B cell (primary cell): ENCODE measurements around the gene MRPS11. TPM values are rescaled to one million over a fixed set of nuclear protein-coding genes. Genes with fewer than 3 reads are reported as not detected.

ENCODE experiments used
- ATAC-seq: fragments of 200-7000 bp; cut with Tn5 transposase; one replicate; pipeline ENCODE4 v1.10.0; 2021; ENCODE audit warnings: low read depth, mild to moderate bottlenecking, moderate number of reproducible peaks, moderate library complexity
- CTCF ChIA-PET: fragments of 350-600 bp; sonication (Branson Sonifier 250); formaldehyde crosslinking; loops from one replicate; lab custom pipeline; 2021; ENCODE audit warnings: antibody characterized with exemption, inconsistent platforms; lab: Charles Lee
- POLR2A ChIA-PET: fragments of 350-600 bp; sonication (Branson Sonifier 250); formaldehyde crosslinking; loops from one replicate; lab custom pipeline; 2021; ENCODE audit warnings: antibody characterized with exemption; lab: Charles Lee
- DNase-seq: peaks from one replicate; pipeline ENCODE4 v3.0.0; 2013
- H2AFZ ChIP-seq: 2 replicates; pipeline ENCODE4 v1.6.1; 2012; ENCODE audit warnings: mild to moderate bottlenecking, low read depth, low read length; ENCODE audit not compliant: insufficient read depth, poor library complexity, severe bottlenecking
- H3K27ac ChIP-seq, 2 donors: 1 replicate in 1 of 2; 2 replicates in 1 of 2; pipeline ENCODE4 v1.5.1; 2012 to 2013; ENCODE audit warnings: low read length in 2 of 2, mild to moderate bottlenecking in 2 of 2, moderate library complexity in 1 of 2
- H3K27me3 ChIP-seq, 4 experiments: fragments of 200-600 bp in 1 of 4; sonication (generic) in 1 of 4; replicated peaks in 1 of 4; 1 replicate in 2 of 4; 2 replicates in 2 of 4; pipeline versions ENCODE4 v1.6.1 to v1.7.0; 2013 to 2016; ENCODE audit warnings: low read length in 3 of 4, mild to moderate bottlenecking in 2 of 4, mixed read lengths in 1 of 4, moderate library complexity in 1 of 4; ENCODE audit not compliant: insufficient read depth in 4 of 4, control insufficient read depth in 3 of 4; ENCODE audit errors: control extremely low read depth in 1 of 4
- H3K36me3 ChIP-seq, 2 experiments: replicated peaks in 1 of 2; 1 replicate in 1 of 2; 2 replicates in 1 of 2; pipeline versions ENCODE4 v1.6.1 to v1.7.1; 2013; ENCODE audit warnings: low read length in 1 of 2; ENCODE audit not compliant: insufficient read depth in 2 of 2, control insufficient read depth in 1 of 2; ENCODE audit errors: control extremely low read depth in 1 of 2, extremely low read depth in 1 of 2
- H3K4me1 ChIP-seq, 2 donors: fragments of 200-600 bp in 1 of 2; sonication (generic) in 1 of 2; 1 replicate in 1 of 2; 2 replicates in 1 of 2; pipeline versions ENCODE4 v1.5.1 to v1.6.1; 2013 to 2017; ENCODE audit warnings: low read length in 2 of 2; ENCODE audit not compliant: control insufficient read depth in 2 of 2, insufficient read depth in 2 of 2
- H3K4me2 ChIP-seq: replicated peaks from 2 replicates; pipeline ENCODE3; 2012; ENCODE audit warnings: mild to moderate bottlenecking, low read depth, low read length; ENCODE audit not compliant: poor library complexity, severe bottlenecking
- H3K4me3 ChIP-seq, 5 experiments: fragments of 200-600 bp in 1 of 5; sonication (generic) in 1 of 5; 1 replicate in 3 of 5; 2 replicates in 2 of 5; pipeline versions ENCODE4 v1.5.1 to v1.7.0; 2011 to 2016; ENCODE audit warnings: low read length in 4 of 5, mild to moderate bottlenecking in 4 of 5, low read depth in 2 of 5, control low read depth in 1 of 5, moderate library complexity in 1 of 5; ENCODE audit not compliant: insufficient read depth in 1 of 5; ENCODE audit errors: control extremely low read depth in 1 of 5, extremely low read depth in 1 of 5
- H3K79me2 ChIP-seq: fragments of 200-600 bp; sonication (generic); one replicate; pipeline ENCODE4 v1.6.0; 2016; ENCODE audit warnings: low read length; ENCODE audit not compliant: control insufficient read depth, insufficient read depth
- H3K9ac ChIP-seq: fragments of 200-600 bp; sonication (generic); 2 replicates; pipeline ENCODE4 v1.6.1; 2017; ENCODE audit warnings: mild to moderate bottlenecking, low read length, moderate library complexity
- H3K9me3 ChIP-seq, 3 donors: one replicate each; pipeline versions ENCODE4 v1.6.1 to v1.7.1; 2013; ENCODE audit warnings: low read length in 2 of 3; ENCODE audit not compliant: control insufficient read depth in 2 of 3, insufficient read depth in 1 of 3; ENCODE audit errors: control extremely low read depth in 1 of 3
- H4K20me1 ChIP-seq: 2 replicates; pipeline ENCODE4 v1.6.0; 2012; ENCODE audit warnings: mild to moderate bottlenecking, low read length; ENCODE audit not compliant: insufficient read depth, control insufficient read depth, poor library complexity, severe bottlenecking
- H3K27ac Mint-ChIP-seq: one replicate; pipeline ENCODE4 v1.8.0; 2021; ENCODE audit warnings: mixed read lengths
- H3K27me3 Mint-ChIP-seq: one replicate; pipeline ENCODE4 v1.8.0; 2021; ENCODE audit warnings: mixed read lengths
- H3K4me1 Mint-ChIP-seq: one replicate; pipeline ENCODE4 v1.8.0; 2021; ENCODE audit warnings: mixed read lengths
- H3K4me3 Mint-ChIP-seq: one replicate; pipeline ENCODE4 v1.8.0; 2021; ENCODE audit warnings: mixed read lengths
- H3K9me3 Mint-ChIP-seq: one replicate; pipeline ENCODE4 v1.8.0; 2022; ENCODE audit warnings: mixed read lengths; ENCODE audit not compliant: insufficient read depth
- CTCF ChIP-seq: fragments of 200-600 bp; IDR thresholded peaks from one replicate; pipeline ENCODE4 v1.8.0; 2022; ENCODE audit warnings: antibody characterized with exemption, mild to moderate bottlenecking
- EZH2 ChIP-seq: IDR thresholded peaks from 2 replicates; pipeline ENCODE4 v1.6.1; 2012; ENCODE audit warnings: borderline replicate concordance, low read depth, mild to moderate bottlenecking, moderate library complexity, low read length; ENCODE audit not compliant: insufficient read depth, poor library complexity, severe bottlenecking
- WGBS: methylation state at CpG from one replicate; pipeline ENCODE4 v1.1.5; 2013; ENCODE audit warnings: missing lambda C conversion rate; ENCODE audit not compliant: insufficient coverage; 5-methylcytosine and 5-hydroxymethylcytosine counted together
- intact Hi-C: fragments of 100-400 bp; cut with micrococcal nuclease; formaldehyde crosslinking; loops from one replicate; pipeline ENCODE4 v1.10.0; 2022
- polyA plus RNA-seq: library from polyadenylated mRNA; depleted of rRNA; stranded (reverse); fragments of >200 nt; gene quantifications from 2 replicates; pipeline ENCODE4 v1.2.3, GENCODE V29; 2012
- total RNA-seq, 2 donors: library from RNA; stranded (reverse); fragments of 120-200 nt in 1 of 2; gene quantifications; 1 replicate in 1 of 2; 2 replicates in 1 of 2; pipeline versions ENCODE4 v1.2.3 to v1.2.4, GENCODE V29; 2013 to 2022

MRPS11 gene
- total and polyA plus RNA-seq, 2 donors (not counting 1 experiment from before 2014, with no cell fraction given) = 21.1 to 37.9 TPM

- ATAC-seq (no peak), DNase-seq (no peak)
- no peak for TF ChIP-seq EZH2
- TF ChIP-seq CTCF = no peak
- H3K9me3 Mint-ChIP-seq = peaks cover under 1% of the 10 kb centered on the region
- Histone ChIP-seq H3K4me3 (no peak overlapping the region), H3K9ac (no peak overlapping the region), H3K27me3 (peaks cover 0 to 17% (median 3%) of the 10 kb centered on the region in 4 experiments), H3K9me3 (peaks cover 0 to under 1% (median 0%) of the 10 kb centered on the region in 3 donors), H2AFZ (no peak overlapping the region), H3K4me2 (no peak overlapping the region), H3K36me3 (no peaks in the 10 kb centered on the region), H4K20me1 (no peaks in the 10 kb centered on the region), H3K27ac (no peak overlapping the region), H3K4me1 (no peaks in the 10 kb centered on the region), H3K79me2 (no peaks in the 10 kb centered on the region)
- 79% methylated on average over 5 of the region's 5 CpGs for WGBS
- H3K4me1 Mint-ChIP-seq = no peaks in the 10 kb centered on the region
- POLR2A ChIA-PET = no interaction called here
- intact Hi-C loops = no loop called here
- no peak overlapping the region for H3K27ac Mint-ChIP-seq
- peaks cover 46% of the 10 kb centered on the region for H3K27me3 Mint-ChIP-seq
- CTCF ChIA-PET = no interaction called here
- no peak overlapping the region for H3K4me3 Mint-ChIP-seq
Observed at GRCh38 chr15:88438181-88438580, 29.3 kb upstream of the MRPS11 start.

- Histone ChIP-seq H4K20me1 (no peaks in the 10 kb centered on the region), H3K79me2 (no peaks in the 10 kb centered on the region), H3K4me3 (no peak overlapping the region), H2AFZ (no peak overlapping the region), H3K27me3 (peaks cover 0 to 17% (median 6%) of the 10 kb centered on the region in 4 experiments), H3K9me3 (peaks cover 0 to 13% (median 4%) of the 10 kb centered on the region in 3 donors), H3K9ac (no peak overlapping the region), H3K36me3 (no peaks in the 10 kb centered on the region), H3K27ac (no peak overlapping the region), H3K4me2 (no peak overlapping the region), H3K4me1 (no peaks in the 10 kb centered on the region)
- Mint-ChIP-seq H3K27ac (no peak overlapping the region), H3K4me1 (no peaks in the 10 kb centered on the region), H3K9me3 (peaks cover 2% of the 10 kb centered on the region), H3K27me3 (peaks cover 51% of the 10 kb centered on the region), H3K4me3 (no peak overlapping the region)
- intact Hi-C loops = no loop called here
- WGBS = 100% methylated on average over 1 of the region's 1 CpG
- ChIA-PET POLR2A (no interaction called here), CTCF (no interaction called here)
- TF ChIP-seq CTCF (no peak), EZH2 (no peak)
- ATAC-seq = no peak
- no peak for DNase-seq
Observed at GRCh38 chr15:88440021-88440420, 27.5 kb upstream of the MRPS11 start.
